ENCODE data around the gene C2orf49. TPM values are rescaled to one million over a fixed set of nuclear protein-coding genes. Genes with fewer than 3 reads are reported as not detected.

C2orf49 gene
- polyA plus RNA-seq, 3 donors, result 8.1 to 10.4 (median 8.6) TPM

DNA sequence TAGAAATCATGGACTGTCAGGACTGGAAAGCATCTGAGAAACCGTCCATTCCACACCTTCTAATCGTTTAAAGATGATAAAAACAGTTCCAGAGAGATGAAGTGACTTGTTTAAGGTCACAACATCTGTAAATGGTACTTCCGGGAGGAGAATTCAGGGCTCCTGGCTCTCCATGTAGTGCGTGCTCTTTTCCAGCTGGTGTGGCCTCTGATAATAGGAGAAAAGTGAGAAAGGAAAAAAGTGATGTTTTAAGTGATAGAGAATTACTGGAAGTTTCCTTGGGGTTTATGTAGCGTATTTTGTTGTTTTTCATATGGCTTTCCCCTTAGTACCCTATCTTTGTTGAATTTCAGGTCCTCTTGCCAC, 663 bp downstream of the C2orf49 start:
- Histone ChIP-seq H2AFZ (ENCODE audit: insufficient read depth, low read depth, low read length, poor library complexity, severe bottlenecking) (peak overlapping the region; percentile 91), H3K4me1 (ENCODE audit: control insufficient read depth in 1 of 2, insufficient read depth in 2 of 2, low read length in 2 of 2) (peaks cover 17 to 20% of the 10 kb centered on the region in 2 donors), H3K9me3 (replicated peaks in 1 of 2; ENCODE audit: control insufficient read depth in 1 of 2, insufficient read depth in 1 of 2, low read length in 2 of 2) (no peaks in the 10 kb centered on the region), H3K4me3 (replicated peaks in 1 of 3; ENCODE audit: low read depth in 2 of 3, low read length in 3 of 3) (peak overlapping the region; percentile 75 to 95 (median 91)), H3K4me2 (replicated peaks; ENCODE audit: extremely low read depth, low read length, poor library complexity, severe bottlenecking) (peak overlapping the region; percentile 93), H3K9ac (ENCODE audit: insufficient read depth, low read length, poor library complexity, severe bottlenecking) (peak overlapping the region; percentile 93), H3K36me3 (replicated peaks in 1 of 2; ENCODE audit: control insufficient read depth in 1 of 2, insufficient read depth in 2 of 2, low read length in 2 of 2) (peaks cover 32 to 41% of the 10 kb centered on the region in 2 donors), H3K27ac (ENCODE audit: low read depth in 1 of 2, low read length in 2 of 2) (peak overlapping the region; percentile 95 to 100), H3K79me2 (ENCODE audit: insufficient read depth, low read length) (peaks cover 37% of the 10 kb centered on the region), H3K27me3 (ENCODE audit: control insufficient read depth in 2 of 2, insufficient read depth in 2 of 2, low read length in 2 of 2) (no peaks in the 10 kb centered on the region), H4K20me1 (ENCODE audit: insufficient read depth, low read length) (no peaks in the 10 kb centered on the region)
- WGBS (ENCODE audit: insufficient coverage), result 13% methylated on average over 3 of the region's 5 CpGs
- DNase-seq, result no peak
- Mint-ChIP-seq H3K4me3 (peak overlapping the region; percentile 91 to 100), H3K9me3 (no peaks in the 10 kb centered on the region), H3K4me1 (peaks cover 26% of the 10 kb centered on the region), H3K27ac (peak overlapping the region; percentile 100), H3K36me3 (peaks cover 32 to 35% of the 10 kb centered on the region in 2 donors), H3K27me3 (ENCODE audit: low read depth in 3 of 3) (no peaks in the 10 kb centered on the region)
- no peak for TF ChIP-seq CTCF (IDR thresholded peaks at IDR 0.05)
- intact Hi-C loops (cut with micrococcal nuclease), result no loop called here

DNA sequence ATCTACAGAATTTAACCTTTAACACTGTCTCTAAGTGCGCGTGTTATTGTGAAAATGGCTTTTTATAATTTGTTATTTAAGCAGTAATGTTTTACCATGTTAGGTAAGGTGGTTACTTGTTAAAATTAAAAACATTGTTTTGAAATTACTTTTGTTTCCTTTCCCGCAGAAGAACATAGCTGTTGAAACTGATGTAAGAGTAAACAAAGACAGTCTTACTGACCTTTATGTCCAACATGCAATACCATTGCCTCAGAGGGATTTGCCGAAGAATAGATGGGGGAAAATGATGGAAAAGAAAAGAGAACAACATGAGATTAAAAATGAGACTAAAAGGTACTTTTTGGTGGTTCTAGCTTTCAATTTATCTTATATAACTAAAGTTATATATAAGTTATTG, 2.1 kb downstream of the C2orf49 start:
- H3K9me3 ChIP-seq (replicated peaks in 1 of 2; ENCODE audit: control insufficient read depth in 1 of 2, insufficient read depth in 1 of 2, low read length in 2 of 2), result no peaks in the 10 kb centered on the region
- peak overlapping the region in 1 of 2 donors; percentile 100 for H3K27ac ChIP-seq (ENCODE audit: low read depth in 1 of 2, low read length in 2 of 2)
- no peak overlapping the region for H2AFZ ChIP-seq (ENCODE audit: insufficient read depth, low read depth, low read length, poor library complexity, severe bottlenecking)
- peaks cover 37% of the 10 kb centered on the region for H3K79me2 ChIP-seq (ENCODE audit: insufficient read depth, low read length)
- no peak for DNase-seq
- Mint-ChIP-seq H3K27me3 (ENCODE audit: low read depth in 3 of 3) (no peaks in the 10 kb centered on the region), H3K9me3 (no peaks in the 10 kb centered on the region), H3K27ac (peak overlapping the region in 3 of 7 donors; percentile 22 to 52 (median 52)), H3K36me3 (peaks cover 43 to 46% of the 10 kb centered on the region in 2 donors), H3K4me3 (no peak overlapping the region), H3K4me1 (peaks cover 26% of the 10 kb centered on the region)
- H3K4me2 ChIP-seq (replicated peaks; ENCODE audit: extremely low read depth, low read length, poor library complexity, severe bottlenecking), result no peak overlapping the region
- H3K4me3 ChIP-seq (replicated peaks in 1 of 3; ENCODE audit: low read depth in 2 of 3, low read length in 3 of 3), result no peak overlapping the region
- no peak for TF ChIP-seq CTCF (IDR thresholded peaks at IDR 0.05)
- no peaks in the 10 kb centered on the region for H4K20me1 ChIP-seq (ENCODE audit: insufficient read depth, low read length)
- intact Hi-C loops (cut with micrococcal nuclease), result no loop called here
- no peak overlapping the region for H3K9ac ChIP-seq (ENCODE audit: insufficient read depth, low read length, poor library complexity, severe bottlenecking)
- H3K27me3 ChIP-seq (ENCODE audit: control insufficient read depth in 2 of 2, insufficient read depth in 2 of 2, low read length in 2 of 2), result no peaks in the 10 kb centered on the region
- H3K4me1 ChIP-seq (ENCODE audit: control insufficient read depth in 1 of 2, insufficient read depth in 2 of 2, low read length in 2 of 2), result peaks cover 17 to 20% of the 10 kb centered on the region in 2 donors
- no CpG with 5 or more reads among the region's 4 CpGs for WGBS (ENCODE audit: insufficient coverage)
- H3K36me3 ChIP-seq (replicated peaks in 1 of 2; ENCODE audit: control insufficient read depth in 1 of 2, insufficient read depth in 2 of 2, low read length in 2 of 2), result peaks cover 38 to 49% of the 10 kb centered on the region in 2 donors
